DMS79 (cell line): Measurements from ENCODE around the gene RPS6KB2.

ENCODE experiments used
- DNase-seq: peaks from one replicate; lab custom pipeline; 2025; lab: John Stamatoyannopoulos, UW

RPS6KB2 gene

DNA sequence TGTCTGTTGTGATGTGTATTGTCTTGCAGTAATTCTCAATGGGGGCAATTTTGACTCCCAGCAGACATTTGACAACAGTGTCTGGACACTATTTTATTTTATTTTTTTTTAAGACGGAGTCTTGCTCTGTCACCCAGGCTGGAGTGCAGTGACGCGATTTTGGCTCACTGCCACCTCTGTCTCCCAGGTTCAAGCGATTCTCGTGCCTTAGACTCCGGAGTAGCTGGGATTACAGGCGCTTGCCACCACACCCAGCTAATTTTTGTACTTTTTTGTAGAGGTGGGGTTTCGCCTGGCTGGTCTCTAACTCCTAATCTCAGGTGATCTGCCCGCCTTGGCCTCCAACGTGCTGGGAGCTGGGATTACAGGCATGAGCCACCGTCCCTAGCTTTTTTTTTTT, 1.4 kb downstream of the RPS6KB2 start:
- DNase-seq, result no peak

DNA sequence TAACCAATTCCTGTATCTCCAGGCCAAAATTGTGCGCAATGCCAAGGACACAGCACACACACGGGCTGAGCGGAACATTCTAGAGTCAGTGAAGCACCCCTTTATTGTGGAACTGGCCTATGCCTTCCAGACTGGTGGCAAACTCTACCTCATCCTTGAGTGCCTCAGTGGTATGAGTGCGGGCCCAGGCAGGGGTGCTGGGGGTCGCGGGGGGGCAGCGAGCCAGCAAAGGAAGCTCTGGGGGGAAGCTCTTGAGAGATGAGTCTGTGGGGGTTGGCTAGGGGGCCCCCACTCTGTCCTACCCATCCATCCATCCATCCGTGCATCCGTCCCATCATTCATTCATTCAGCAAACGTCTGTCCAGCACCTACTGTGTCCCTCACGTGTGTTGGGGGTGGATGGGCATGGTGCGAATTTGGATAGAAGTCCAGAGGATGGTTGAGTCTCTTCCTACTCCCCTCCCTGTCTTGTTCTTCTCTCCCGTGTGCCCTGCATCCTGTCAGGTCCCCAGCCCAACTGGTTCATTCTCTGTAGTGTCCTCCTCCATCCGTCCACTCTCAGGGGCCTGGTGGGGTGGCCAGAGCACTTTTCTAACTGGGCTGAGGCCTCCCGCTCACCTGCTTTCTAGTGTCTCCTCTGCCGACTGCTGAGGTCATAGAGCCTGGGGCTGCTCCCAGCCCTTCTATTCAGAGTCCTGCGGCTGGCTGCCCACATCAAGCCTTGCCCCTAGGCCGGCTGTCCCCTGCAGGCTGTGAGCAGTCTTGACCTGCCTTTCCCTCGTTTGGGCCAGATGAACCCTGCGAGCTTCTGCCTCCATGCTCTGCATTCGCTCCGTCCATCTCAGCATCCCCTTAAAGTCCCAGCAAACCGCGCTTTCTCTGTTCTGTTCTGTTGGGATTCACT, 3.3 kb downstream of the RPS6KB2 start:
- DNase-seq, result no peak

DNA sequence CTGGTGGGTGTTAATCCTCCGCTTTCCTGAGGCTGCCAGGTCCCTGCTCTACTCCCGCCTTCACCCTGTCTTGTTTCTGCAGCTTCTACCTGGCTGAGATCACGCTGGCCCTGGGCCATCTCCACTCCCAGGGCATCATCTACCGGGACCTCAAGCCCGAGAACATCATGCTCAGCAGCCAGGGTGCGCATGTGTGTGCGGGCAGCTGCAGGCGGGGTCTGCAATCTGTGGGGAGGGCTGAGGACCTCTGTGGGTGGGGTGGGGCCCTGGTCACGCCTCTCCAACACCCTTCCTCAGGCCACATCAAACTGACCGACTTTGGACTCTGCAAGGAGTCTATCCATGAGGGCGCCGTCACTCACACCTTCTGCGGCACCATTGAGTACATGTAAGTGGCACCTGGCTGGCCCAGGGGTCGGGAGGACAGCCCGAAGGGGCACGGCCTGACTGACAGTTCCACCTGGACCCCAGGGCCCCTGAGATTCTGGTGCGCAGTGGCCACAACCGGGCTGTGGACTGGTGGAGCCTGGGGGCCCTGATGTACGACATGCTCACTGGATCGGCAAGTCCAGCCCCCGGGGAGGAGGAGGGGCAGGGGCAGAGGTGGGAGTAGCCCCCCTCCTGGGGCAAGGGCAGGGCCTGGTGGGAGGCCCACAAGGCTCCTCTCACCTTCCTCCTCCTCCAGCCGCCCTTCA, 4.5 kb downstream of the RPS6KB2 start:
- DNase-seq, result no peak

DNA sequence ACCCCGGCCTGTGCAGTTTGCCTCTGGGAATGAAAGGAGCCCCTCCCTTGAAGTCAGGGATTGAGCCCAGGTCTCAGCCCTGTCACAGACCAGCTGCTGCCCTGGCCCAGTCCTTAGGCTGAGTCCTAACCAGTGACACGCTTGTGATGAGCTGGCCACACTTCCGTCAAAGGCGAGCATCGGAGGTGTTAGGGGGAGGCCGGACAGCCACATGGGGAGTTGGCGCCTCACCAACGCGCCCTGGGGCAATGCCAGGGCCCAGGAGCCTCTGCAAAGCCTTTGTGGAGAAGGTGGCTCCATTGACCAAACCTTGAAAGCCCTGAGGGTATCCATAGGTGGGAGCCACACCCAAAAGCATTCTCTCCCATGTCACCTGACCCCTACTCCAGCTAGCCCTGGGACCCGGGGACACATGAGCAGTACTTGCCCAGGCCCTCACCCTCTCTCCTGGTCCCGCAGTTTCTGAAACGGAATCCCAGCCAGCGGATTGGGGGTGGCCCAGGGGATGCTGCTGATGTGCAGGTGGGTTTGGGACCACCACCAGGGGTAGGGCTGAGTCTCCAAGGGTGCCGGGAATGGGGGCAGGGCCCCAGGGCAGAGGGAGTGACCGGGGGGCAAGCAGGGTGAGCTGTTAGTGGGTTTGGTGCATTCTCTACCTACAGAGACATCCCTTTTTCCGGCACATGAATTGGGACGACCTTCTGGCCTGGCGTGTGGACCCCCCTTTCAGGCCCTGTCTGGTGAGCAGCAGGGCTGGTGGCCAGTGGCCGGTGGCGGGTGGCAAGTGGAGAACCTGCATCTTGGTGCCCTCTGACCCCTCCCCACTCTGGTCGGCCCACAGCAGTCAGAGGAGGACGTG, 5.5 kb downstream of the RPS6KB2 start:
- no peak for DNase-seq

DNA sequence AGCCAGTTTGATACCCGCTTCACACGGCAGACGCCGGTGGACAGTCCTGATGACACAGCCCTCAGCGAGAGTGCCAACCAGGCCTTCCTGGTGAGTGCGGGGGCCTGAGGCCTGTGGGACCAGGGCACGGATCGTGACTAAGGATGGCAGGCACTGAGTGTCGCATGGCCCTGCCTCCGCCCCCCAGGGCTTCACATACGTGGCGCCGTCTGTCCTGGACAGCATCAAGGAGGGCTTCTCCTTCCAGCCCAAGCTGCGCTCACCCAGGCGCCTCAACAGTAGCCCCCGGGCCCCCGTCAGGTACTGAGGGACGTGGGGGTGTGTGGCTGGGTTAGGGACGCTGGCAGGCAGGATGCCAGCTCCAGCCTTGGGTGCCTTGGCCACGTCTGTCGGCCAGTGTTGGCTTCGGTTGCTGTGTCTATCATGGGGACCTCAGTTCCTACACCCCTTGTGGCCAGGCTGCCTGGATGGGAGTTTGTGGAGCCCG, 6.1 kb downstream of the RPS6KB2 start:
- no peak for DNase-seq

DNA sequence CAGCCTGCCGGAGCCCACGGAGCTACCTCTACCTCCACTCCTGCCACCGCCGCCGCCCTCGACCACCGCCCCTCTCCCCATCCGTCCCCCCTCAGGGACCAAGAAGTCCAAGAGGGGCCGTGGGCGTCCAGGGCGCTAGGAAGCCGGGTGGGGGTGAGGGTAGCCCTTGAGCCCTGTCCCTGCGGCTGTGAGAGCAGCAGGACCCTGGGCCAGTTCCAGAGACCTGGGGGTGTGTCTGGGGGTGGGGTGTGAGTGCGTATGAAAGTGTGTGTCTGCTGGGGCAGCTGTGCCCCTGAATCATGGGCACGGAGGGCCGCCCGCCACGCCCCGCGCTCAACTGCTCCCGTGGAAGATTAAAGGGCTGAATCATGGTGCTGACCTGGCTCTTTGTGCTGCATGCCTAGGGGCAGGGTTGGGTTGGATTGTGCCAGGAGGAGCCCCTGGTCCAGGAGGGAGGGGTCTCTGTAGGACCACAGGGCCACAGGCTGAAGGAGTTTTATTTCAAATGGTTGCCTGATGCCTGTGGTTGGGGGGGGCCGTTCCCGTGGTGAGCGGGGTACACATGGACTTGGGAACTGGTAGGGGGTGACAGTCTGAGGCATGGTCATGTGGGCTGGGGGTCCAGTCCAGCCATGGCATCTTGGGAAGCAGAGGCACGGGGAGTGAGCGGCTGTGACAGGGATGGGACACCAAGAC, 6.9 kb downstream of the RPS6KB2 start:
- DNase-seq, result no peak

DNA sequence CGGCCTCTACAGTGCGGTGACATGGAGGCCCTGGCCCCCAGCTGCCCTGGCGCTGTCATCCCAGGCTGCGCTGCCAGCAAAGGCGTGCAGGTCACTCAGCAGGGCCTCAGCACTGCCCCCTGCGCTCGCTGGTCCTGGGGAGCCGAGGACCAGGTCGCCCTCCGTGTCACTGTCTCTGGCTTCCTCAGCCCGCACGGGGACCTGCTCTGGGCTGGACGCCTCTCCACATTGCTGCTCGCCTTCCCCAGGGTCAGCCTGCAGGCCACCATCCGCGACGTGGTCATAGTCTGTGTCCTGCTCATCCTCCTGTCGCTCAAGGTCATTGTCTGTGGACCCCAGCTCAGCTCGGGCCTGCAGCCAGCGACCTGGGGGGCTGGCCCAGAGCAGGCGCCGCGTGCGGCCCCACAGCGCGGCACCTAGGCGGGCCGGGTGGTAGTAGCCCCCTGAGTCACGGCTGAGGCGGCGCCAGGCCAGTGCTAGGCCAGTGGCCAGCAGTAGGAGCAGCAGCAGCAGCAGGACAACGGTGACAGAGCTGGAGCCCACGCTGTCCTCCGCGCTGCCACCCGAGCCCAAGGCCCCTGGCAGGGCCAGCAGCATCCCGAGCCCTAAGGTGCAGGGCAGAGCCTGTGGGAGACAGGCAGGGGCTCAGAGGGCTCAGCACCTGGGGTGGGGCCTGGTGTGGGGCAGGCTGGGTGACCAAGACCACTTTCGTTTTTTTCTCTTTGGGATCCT, 7.6 kb downstream of the RPS6KB2 start:
- no peak for DNase-seq

DNA sequence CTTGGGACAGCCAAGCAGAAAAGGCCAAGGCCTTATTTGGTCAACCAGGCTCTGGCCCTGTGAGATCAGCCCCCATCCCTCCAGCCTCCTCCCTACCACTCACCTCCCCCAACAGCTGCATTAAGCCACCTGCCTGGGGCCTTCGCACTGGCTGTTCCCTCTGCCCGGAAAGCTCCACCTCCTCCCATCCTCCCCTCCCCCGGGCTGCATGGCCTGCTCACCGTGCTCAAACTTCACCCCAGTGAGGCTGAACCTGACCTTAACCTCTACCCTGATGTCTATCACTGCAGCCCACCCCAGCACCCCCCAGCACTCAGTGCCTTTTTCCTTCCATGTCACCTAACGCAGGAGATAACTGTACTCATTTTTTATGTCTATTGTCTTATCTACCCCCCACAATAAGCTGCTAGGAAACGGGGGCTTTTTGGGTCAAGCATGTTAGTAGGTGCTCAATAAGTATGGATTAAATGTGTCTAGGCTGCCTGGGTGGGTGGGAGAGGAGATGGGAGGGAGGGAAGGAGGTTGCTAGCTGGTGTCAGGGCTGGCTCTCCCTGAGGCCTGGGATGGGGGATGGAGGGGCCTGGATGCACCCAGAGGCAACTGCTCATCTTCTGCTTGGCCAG, 8.3 kb downstream of the RPS6KB2 start:
- DNase-seq, result no peak

DNA sequence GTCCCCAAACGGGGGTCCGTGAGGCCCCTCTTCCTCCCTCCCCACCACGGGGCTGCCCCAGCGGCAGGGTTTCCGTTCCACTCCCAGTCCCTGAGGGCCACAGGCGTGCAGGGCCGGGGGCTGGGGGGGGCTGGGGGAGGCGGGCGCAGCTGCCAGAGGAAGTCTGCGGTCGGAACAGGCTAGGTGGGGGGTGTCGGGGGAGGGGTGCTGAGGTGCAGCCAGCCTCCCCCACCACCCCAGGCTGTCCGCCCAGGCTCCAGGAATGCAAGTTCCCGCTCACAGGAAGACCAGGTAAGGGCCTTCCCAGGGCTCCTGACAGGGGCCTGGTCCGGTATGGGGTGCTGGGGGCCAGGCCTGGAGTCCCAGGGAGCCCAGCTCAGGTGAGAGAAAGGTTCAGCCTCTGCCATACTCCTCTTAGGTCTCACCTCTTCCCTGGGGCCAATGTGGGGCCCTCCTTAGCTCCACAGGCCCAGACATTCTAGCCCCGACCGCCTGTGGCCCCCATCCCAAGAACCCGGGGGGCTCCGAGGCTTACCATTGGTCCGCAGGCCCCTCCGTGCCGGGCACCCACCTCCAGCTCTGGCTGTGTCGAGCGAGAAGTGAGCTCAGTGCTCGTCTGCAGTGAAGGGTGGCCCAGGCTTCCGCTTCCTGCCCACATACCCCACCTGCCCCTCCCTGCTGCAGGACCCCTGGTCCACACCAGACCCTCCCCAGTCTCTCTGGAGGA, 9.0 kb downstream of the RPS6KB2 start, which contains the start of gene PTPRCAP:
TSS of gene PTPRCAP (minus strand) at position 601 of the 727 bp plus-strand sequence. CDS start at position 538, 63 bp downstream.
- no peak for DNase-seq

DNA sequence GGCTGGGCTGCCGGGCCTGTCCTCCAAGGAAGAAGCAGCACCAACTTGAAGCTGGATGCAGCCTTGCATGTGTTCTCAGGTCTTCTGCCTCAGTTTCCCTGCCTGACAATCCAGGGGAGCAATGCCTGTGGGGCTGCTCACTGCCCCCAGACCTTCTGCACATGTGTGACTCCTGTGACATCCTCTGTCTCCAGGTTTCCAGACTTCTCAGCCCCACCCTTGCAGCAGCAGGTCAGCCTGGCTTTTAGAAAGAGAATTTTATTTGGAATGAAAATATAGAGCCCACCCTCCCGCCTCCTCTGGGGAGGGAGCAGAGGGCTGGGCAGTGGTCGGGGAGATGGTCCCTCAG, 9.5 kb downstream of the RPS6KB2 start:
- no peak for DNase-seq

DNA sequence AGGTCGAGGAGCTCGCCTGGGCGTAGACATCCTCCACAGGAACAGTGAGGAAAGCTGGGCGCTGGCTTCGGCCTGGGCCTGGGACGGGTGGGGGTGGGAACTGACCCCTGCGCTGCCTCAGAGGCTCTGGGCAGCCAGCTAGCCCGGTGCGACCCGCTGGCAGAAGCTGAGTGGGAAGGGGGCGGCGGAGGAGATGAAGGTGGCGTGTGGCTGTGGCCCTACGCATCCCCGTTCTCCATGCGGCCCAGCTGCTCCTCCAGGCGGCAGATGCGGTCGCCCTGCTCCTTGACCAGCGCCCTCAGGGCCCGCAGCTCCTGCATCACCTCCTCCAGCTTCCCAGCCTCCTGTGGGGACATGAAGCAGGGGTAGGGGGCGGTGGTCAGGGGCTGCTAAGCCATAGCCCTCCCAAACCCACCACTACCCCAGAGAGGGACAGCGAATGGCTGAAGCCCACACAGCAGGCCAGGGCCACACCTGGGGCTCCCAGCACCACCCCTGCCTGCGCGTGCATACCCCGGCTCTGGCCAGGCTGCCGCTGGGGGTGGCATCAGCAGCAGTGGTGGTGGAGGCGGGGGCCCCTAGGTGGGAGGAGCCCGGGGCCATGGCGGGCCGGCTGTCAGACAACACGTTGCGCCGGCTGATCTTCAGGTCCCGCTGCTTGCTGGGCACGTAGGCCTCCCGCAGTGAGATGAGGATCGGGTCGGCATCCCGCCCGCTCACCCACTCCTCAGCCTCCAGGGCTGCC, 10.0 kb downstream of the RPS6KB2 start:
- DNase-seq, result no peak

DNA sequence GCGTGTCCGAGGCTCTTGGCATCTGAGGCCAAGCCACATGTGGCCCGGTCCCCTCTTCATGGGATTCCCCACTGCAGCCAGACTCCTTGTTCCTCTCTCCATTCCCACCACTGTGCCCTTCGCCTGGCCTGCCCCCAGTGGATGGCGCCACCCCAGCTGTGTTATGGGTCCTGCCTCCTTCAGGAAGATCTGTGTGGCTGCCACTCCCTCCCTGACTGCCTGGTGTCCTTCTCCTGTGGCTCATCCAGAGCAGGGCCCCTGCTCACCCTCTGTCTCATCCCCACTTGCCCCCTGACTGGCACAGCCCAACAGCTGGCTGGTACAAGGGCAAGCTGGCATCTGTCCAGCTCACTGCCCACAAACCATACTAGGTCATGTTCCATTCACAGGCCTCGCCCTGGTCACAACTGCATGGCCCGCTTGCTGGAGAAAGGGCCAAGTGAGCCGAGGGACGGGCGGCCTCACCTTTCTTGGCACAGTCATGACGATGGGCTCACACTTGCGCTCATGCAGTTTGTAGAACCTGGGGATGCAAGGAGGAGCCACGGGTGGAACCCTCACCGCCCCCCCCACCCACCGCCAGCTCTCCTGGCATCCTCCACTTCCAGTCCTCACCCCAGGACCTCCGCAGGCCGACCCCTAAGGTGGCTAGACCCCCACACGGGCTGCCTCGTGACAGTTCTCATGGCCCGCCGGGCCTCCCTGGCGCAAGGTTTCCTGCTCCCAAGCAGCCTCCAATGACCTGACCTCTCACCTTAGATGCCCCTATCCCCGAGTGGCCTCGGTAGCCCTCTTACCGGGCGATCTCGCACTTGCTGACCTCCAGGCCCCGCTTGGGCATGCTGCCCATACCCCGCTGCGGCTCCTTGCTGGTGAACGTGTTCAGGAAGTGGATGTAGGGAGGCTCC, 11.3 kb downstream of the RPS6KB2 start:
- DNase-seq, result no peak

DNA sequence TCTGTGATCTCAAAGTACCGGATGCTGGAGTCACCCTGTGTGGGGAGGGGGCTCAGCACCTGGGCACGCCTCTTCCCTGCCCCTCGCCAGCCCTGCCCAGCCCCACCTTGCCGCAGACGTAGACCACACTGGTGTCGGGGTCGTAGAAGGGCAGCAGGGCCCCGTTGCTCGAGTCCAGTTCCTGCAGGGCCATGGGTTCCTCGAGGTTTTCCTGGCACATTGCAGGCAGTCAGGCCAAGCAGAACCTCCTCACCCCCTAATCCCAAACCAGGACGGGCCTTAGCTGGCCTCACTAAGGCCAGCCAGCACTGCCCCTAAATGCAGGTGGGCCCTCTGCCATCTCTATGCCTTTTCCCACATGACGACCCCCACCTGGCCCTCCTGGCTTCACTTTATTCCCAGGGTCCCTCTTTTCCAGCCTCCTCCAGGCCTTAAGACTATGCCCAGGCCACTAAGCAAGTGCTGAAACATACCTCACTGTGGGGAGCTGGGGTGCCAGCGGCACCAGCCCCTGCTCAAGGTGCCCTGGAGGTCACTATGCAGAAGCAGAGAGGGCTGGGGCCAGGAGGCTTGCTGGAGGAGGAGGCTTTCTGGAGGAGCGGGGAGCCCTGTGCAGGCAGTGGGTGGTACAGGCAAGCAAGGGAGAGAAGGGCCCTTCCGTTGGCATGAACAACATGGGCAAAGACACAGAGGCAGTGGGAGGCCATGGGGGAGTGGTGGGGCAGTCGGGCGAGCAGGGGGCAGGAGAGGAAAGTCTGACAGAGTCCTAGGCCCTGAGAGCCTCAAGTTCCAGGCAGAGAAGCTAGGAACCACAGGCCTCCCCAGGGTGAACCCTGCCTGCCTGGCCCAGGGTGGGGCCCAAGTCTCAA, 12.2 kb downstream of the RPS6KB2 start:
- DNase-seq, result no peak

DNA sequence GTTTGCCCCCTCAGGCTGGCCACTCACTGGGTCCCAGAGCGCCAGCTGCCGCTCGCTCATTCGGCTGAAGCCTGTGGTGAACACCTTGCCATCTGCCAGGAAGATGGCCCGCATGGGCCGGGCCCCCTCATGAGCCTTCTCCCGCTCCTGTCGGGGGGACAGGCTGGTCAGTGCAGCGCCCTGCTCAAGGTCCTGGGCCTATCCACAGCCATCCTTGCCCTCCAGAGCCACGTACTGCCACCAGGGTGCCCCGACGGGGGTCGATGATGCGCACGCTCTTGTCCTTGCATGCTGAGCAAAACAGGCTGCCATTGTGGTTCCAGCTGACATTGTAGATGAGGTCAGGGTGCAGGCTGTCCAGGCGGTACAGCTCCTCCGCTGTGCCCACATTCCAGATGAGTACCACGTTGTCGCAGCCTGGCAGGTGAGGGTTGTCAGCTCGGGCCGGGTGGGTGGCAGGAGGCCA, 12.8 kb downstream of the RPS6KB2 start:
- no peak for DNase-seq

DNA sequence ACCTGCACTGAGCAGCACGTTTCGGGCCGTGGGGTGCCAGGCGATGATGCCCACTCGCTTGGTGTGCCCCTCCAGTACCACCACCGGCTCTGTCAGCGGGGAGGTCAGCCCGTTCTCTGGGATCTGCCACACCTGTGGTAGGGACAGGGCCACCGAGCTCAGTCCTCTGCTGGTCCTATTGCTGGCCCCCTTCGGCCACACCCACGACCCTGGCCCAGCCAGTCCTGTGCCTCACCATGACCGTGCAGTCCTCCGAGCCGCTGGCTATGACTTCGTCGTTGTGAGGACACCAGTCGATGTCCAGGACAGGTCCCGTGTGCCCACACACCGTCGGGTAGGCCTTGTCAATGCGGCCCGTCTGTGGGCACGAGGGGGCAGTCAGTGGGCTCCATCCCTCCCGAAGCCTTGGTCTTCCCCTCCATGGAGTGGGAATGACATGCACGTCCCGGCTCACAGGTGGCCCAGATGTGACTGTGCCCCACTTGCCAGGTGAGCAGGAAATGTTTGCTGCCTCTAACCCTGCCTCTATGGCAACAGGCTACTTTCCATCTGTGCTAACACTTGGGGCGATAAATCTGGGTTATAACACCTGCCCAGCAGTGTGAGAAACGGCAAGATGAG, 13.5 kb downstream of the RPS6KB2 start:
- DNase-seq, result no peak
